ENCODE data around the gene SHOC2. TPM values are rescaled to one million over a fixed set of nuclear protein-coding genes. Genes with fewer than 3 reads are reported as not detected.

SHOC2 gene
- total RNA-seq, 1 donor from 2014 or later, result 45.9 TPM

- no peaks in the 10 kb centered on the region for H3K27me3 Mint-ChIP-seq
- TF ChIP-seq CTCF (IDR thresholded peaks at IDR 0.05; ENCODE audit: unreplicated experiment), result no peak
- no peak for DNase-seq (ENCODE audit: low spot score, unreplicated experiment)
- no peak overlapping the region for H3K27ac Mint-ChIP-seq
- peaks cover 7% of the 10 kb centered on the region for H3K36me3 Mint-ChIP-seq (ENCODE audit: insufficient read depth)
- no peaks in the 10 kb centered on the region for H3K9me3 Mint-ChIP-seq (ENCODE audit: low read depth)
- no peaks in the 10 kb centered on the region for H3K4me1 Mint-ChIP-seq (ENCODE audit: low read depth)
- H3K4me3 Mint-ChIP-seq (ENCODE audit: low read depth), result no peak overlapping the region
Observed at GRCh38 chr10:110931769-110932381, 12.5 kb downstream of the SHOC2 start.

- no peak for TF ChIP-seq CTCF (IDR thresholded peaks at IDR 0.05; ENCODE audit: unreplicated experiment)
- H3K4me3 Mint-ChIP-seq (ENCODE audit: low read depth), result no peak overlapping the region
- H3K36me3 Mint-ChIP-seq (ENCODE audit: insufficient read depth), result peaks cover 8% of the 10 kb centered on the region
- H3K9me3 Mint-ChIP-seq (ENCODE audit: low read depth), result no peaks in the 10 kb centered on the region
- no peaks in the 10 kb centered on the region for H3K4me1 Mint-ChIP-seq (ENCODE audit: low read depth)
- no peaks in the 10 kb centered on the region for H3K27me3 Mint-ChIP-seq
- no peak for DNase-seq (ENCODE audit: low spot score, unreplicated experiment)
- no peak overlapping the region for H3K27ac Mint-ChIP-seq
Observed at GRCh38 chr10:110932505-110933180, 13.2 kb downstream of the SHOC2 start.

- H3K36me3 Mint-ChIP-seq (ENCODE audit: insufficient read depth), result peaks cover 14% of the 10 kb centered on the region
- H3K9me3 Mint-ChIP-seq (ENCODE audit: low read depth), result peaks cover 3% of the 10 kb centered on the region
- no peak for TF ChIP-seq CTCF (IDR thresholded peaks at IDR 0.05; ENCODE audit: unreplicated experiment)
- H3K27ac Mint-ChIP-seq, result no peak overlapping the region
- no peak for DNase-seq (ENCODE audit: low spot score, unreplicated experiment)
- H3K27me3 Mint-ChIP-seq, result no peaks in the 10 kb centered on the region
- no peak overlapping the region for H3K4me3 Mint-ChIP-seq (ENCODE audit: low read depth)
- H3K4me1 Mint-ChIP-seq (ENCODE audit: low read depth), result no peaks in the 10 kb centered on the region
Observed at GRCh38 chr10:110936757-110937156, 17.4 kb downstream of the SHOC2 start.

GRCh38 chr10:110939419-110939818 is 20.0 kb downstream of the SHOC2 start:
- Mint-ChIP-seq H3K36me3 (ENCODE audit: insufficient read depth) (peaks cover 28% of the 10 kb centered on the region), H3K9me3 (ENCODE audit: low read depth) (peaks cover 9% of the 10 kb centered on the region), H3K4me1 (ENCODE audit: low read depth) (peaks cover 7% of the 10 kb centered on the region), H3K27ac (no peak overlapping the region), H3K27me3 (no peaks in the 10 kb centered on the region), H3K4me3 (ENCODE audit: low read depth) (no peak overlapping the region)
- no peak for DNase-seq (ENCODE audit: low spot score, unreplicated experiment)
- TF ChIP-seq CTCF (IDR thresholded peaks at IDR 0.05; ENCODE audit: unreplicated experiment), result no peak

- no peak for DNase-seq (ENCODE audit: low spot score, unreplicated experiment)
- Mint-ChIP-seq H3K36me3 (ENCODE audit: insufficient read depth) (peaks cover 35% of the 10 kb centered on the region), H3K4me1 (ENCODE audit: low read depth) (peaks cover 20% of the 10 kb centered on the region), H3K27ac (no peak overlapping the region), H3K27me3 (no peaks in the 10 kb centered on the region), H3K9me3 (ENCODE audit: low read depth) (peaks cover 17% of the 10 kb centered on the region), H3K4me3 (ENCODE audit: low read depth) (no peak overlapping the region)
- TF ChIP-seq CTCF (IDR thresholded peaks at IDR 0.05; ENCODE audit: unreplicated experiment), result no peak
Observed at GRCh38 chr10:110944792-110945396, 25.5 kb downstream of the SHOC2 start.

Data from progenitor cell of endocrine pancreas (in vitro differentiated cells).